A549 treated with CORT108297 at 1 μM for 4 hours (cell line): Measurements from ENCODE around the gene UBQLN3. TPM values are rescaled to one million over a fixed set of nuclear protein-coding genes. Genes with fewer than 3 reads are reported as not detected.

Experiments
- total RNA-seq: library from RNA; stranded (reverse); fragments of 200-300 nt; extraction: Qiagen RNA extraction; gene quantifications from 5 replicates; pipeline ENCODE4 v1.2.3, GENCODE V29; 2022

Gene UBQLN3
- total RNA-seq = not detected in 5 replicates

GRCh38 chr11:5509803-5510202 is at the start of gene UBQLN3:
UBQLN3 (minus strand) TSS chr11:5509957; CDS start chr11:5509558, 399 bp downstream.

GRCh38 chr11:5548440-5548839 is 38.7 kb upstream of the UBQLN3 start, which contains the start of gene OR52H1:
OR52H1 (minus strand) TSS chr11:5548540; CDS start chr11:5545505, 3,035 bp downstream.

GRCh38 chr11:5516599-5516998 is 6.8 kb upstream of the UBQLN3 start, which contains the start of gene UBQLNL:
UBQLNL (minus strand) TSS chr11:5516699; CDS start chr11:5516441, 258 bp downstream.

GRCh38 chr11:5488385-5488784 is 21.4 kb downstream of the UBQLN3 start, which contains the start of gene OR52D1:
OR52D1 (plus strand) TSS chr11:5488685; CDS start chr11:5488707, 22 bp downstream.

Other genes with a start within 250 kb of the UBQLN3 start
- gene HBE1, start 240.0 kb downstream of the UBQLN3 start, total RNA-seq = 0.15 to 0.29 TPM (median 0.21 TPM) in 3 of 5 replicates, not detected in the others
- gene OR51B4, start 208.0 kb downstream of the UBQLN3 start, total RNA-seq = not detected in 5 replicates
- not detected in 5 replicates for gene OR51B2, start 185.7 kb downstream of the UBQLN3 start, total RNA-seq
- not detected in 5 replicates for gene OR51B5, start 166.4 kb downstream of the UBQLN3 start, total RNA-seq
- gene OR51B6, start 158.4 kb downstream of the UBQLN3 start, total RNA-seq = not detected in 5 replicates
- not detected in 5 replicates for gene OR51M1, start 126.1 kb downstream of the UBQLN3 start, total RNA-seq
- not detected in 5 replicates for gene OR51Q1, start 87.8 kb downstream of the UBQLN3 start, total RNA-seq
- gene OR51I1, start 68.4 kb downstream of the UBQLN3 start, total RNA-seq = not detected in 5 replicates
- gene OR51I2, start 60.6 kb downstream of the UBQLN3 start, total RNA-seq = not detected in 5 replicates
- gene OR52D1, start 21.3 kb downstream of the UBQLN3 start, total RNA-seq = not detected in 5 replicates
- gene UBQLNL, start 6.7 kb upstream of the UBQLN3 start, total RNA-seq = 0.04 TPM in 1 of 5 replicates, not detected in the others
- not detected in 5 replicates for gene OR52H1, start 38.6 kb upstream of the UBQLN3 start, total RNA-seq
- gene OR52B6, start 70.9 kb upstream of the UBQLN3 start, total RNA-seq = not detected in 5 replicates
- 10.4 to 13.1 TPM (median 12.8 TPM) in 5 replicates for gene TRIM6, start 86.7 kb upstream of the UBQLN3 start, total RNA-seq
- gene TRIM34, start 115.0 kb upstream of the UBQLN3 start, total RNA-seq = 2.8 to 4.3 TPM (median 3.7 TPM) in 5 replicates
- gene TRIM5, start 175.1 kb upstream of the UBQLN3 start, total RNA-seq = 10.9 to 13.7 TPM (median 12.0 TPM) in 5 replicates
- gene TRIM22, start 179.8 kb upstream of the UBQLN3 start, total RNA-seq = 0.44 to 1.0 TPM (median 0.81 TPM) in 5 replicates
- not detected in 5 replicates for gene OR56B1, start 226.5 kb upstream of the UBQLN3 start, total RNA-seq
- not detected in 5 replicates for gene OR52N4, start 244.3 kb upstream of the UBQLN3 start, total RNA-seq